Activated naive CD8-positive, alpha-beta T cell (primary cell): ENCODE results near the gene DCTN2.
A peak's percentile ranks its signal among the peaks of the same experiment; 100 is the strongest.

Experiments used
- H3K27ac Mint-ChIP-seq: one replicate; pipeline ENCODE4 v1.8.0; 2021; ENCODE audit warnings: mixed read lengths
- H3K27me3 Mint-ChIP-seq: one replicate; pipeline ENCODE4 v1.8.0; 2021; ENCODE audit warnings: mixed read lengths
- H3K36me3 Mint-ChIP-seq: one replicate; pipeline ENCODE4 v1.8.0; 2021; ENCODE audit warnings: mixed read lengths
- H3K4me1 Mint-ChIP-seq: one replicate; pipeline ENCODE4 v1.8.0; 2021; ENCODE audit warnings: low read depth, mixed read lengths
- H3K4me3 Mint-ChIP-seq: one replicate; pipeline ENCODE4 v1.8.0; 2021; ENCODE audit warnings: mild to moderate bottlenecking, mixed read lengths
- H3K9me3 Mint-ChIP-seq: one replicate; pipeline ENCODE4 v1.8.0; 2021; ENCODE audit warnings: low read depth, mixed read lengths

The DCTN2 gene

GRCh38 chr12:57548013-57548315 lies 972 bp upstream of the DCTN2 start:
- H3K27ac Mint-ChIP-seq = no peak overlapping the region
- H3K4me1 Mint-ChIP-seq = peaks cover 44% of the 10 kb centered on the region
- peaks cover 2% of the 10 kb centered on the region for H3K36me3 Mint-ChIP-seq
- peak overlapping the region; percentile 98 for H3K4me3 Mint-ChIP-seq
- no peaks in the 10 kb centered on the region for H3K27me3 Mint-ChIP-seq
- H3K9me3 Mint-ChIP-seq = no peaks in the 10 kb centered on the region

- Mint-ChIP-seq H3K27ac (peak overlapping the region; percentile 97), H3K36me3 (peaks cover 2% of the 10 kb centered on the region), H3K4me1 (peaks cover 44% of the 10 kb centered on the region), H3K4me3 (peak overlapping the region; percentile 98), H3K9me3 (no peaks in the 10 kb centered on the region), H3K27me3 (no peaks in the 10 kb centered on the region)
These were observed 458 bp upstream of the DCTN2 start for GRCh38 chr12:57547288-57548012.

- H3K4me3 Mint-ChIP-seq = peak overlapping the region; percentile 98
- no peaks in the 10 kb centered on the region for H3K9me3 Mint-ChIP-seq
- no peaks in the 10 kb centered on the region for H3K27me3 Mint-ChIP-seq
- peak overlapping the region; percentile 97 for H3K27ac Mint-ChIP-seq
- peaks cover 2% of the 10 kb centered on the region for H3K36me3 Mint-ChIP-seq
- H3K4me1 Mint-ChIP-seq = peaks cover 43% of the 10 kb centered on the region
These were observed 1.1 kb downstream of the DCTN2 start for GRCh38 chr12:57545809-57546437.

- peaks cover 4% of the 10 kb centered on the region for H3K36me3 Mint-ChIP-seq
- peak overlapping the region; percentile 22 for H3K27ac Mint-ChIP-seq
- H3K4me3 Mint-ChIP-seq = no peak overlapping the region
- peaks cover 33% of the 10 kb centered on the region for H3K4me1 Mint-ChIP-seq
- no peaks in the 10 kb centered on the region for H3K9me3 Mint-ChIP-seq
- H3K27me3 Mint-ChIP-seq = no peaks in the 10 kb centered on the region
These were observed 3.4 kb downstream of the DCTN2 start for GRCh38 chr12:57543581-57543980.

- H3K36me3 Mint-ChIP-seq = peaks cover 6% of the 10 kb centered on the region
- H3K9me3 Mint-ChIP-seq = no peaks in the 10 kb centered on the region
- H3K4me1 Mint-ChIP-seq = peaks cover 25% of the 10 kb centered on the region
- H3K4me3 Mint-ChIP-seq = no peak overlapping the region
- no peak overlapping the region for H3K27ac Mint-ChIP-seq
- no peaks in the 10 kb centered on the region for H3K27me3 Mint-ChIP-seq
These were observed 5.3 kb downstream of the DCTN2 start for GRCh38 chr12:57541717-57542116.

GRCh38 chr12:57541001-57541400 lies 6.0 kb downstream of the DCTN2 start:
- Mint-ChIP-seq H3K4me3 (no peak overlapping the region), H3K36me3 (peaks cover 6% of the 10 kb centered on the region), H3K27me3 (no peaks in the 10 kb centered on the region), H3K4me1 (peaks cover 21% of the 10 kb centered on the region), H3K9me3 (no peaks in the 10 kb centered on the region), H3K27ac (no peak overlapping the region)

GRCh38 chr12:57539134-57539768 lies 7.7 kb downstream of the DCTN2 start:
- no peaks in the 10 kb centered on the region for H3K9me3 Mint-ChIP-seq
- H3K36me3 Mint-ChIP-seq = peaks cover 5% of the 10 kb centered on the region
- peaks cover 9% of the 10 kb centered on the region for H3K4me1 Mint-ChIP-seq
- H3K27me3 Mint-ChIP-seq = no peaks in the 10 kb centered on the region
- no peak overlapping the region for H3K4me3 Mint-ChIP-seq
- H3K27ac Mint-ChIP-seq = no peak overlapping the region

- no peaks in the 10 kb centered on the region for H3K27me3 Mint-ChIP-seq
- H3K36me3 Mint-ChIP-seq = peaks cover 5% of the 10 kb centered on the region
- no peak overlapping the region for H3K27ac Mint-ChIP-seq
- no peaks in the 10 kb centered on the region for H3K4me1 Mint-ChIP-seq
- no peak overlapping the region for H3K4me3 Mint-ChIP-seq
- no peaks in the 10 kb centered on the region for H3K9me3 Mint-ChIP-seq
These were observed 10.4 kb downstream of the DCTN2 start for GRCh38 chr12:57536597-57536942.

GRCh38 chr12:57535764-57536596 lies 11.0 kb downstream of the DCTN2 start:
- H3K4me1 Mint-ChIP-seq = no peaks in the 10 kb centered on the region
- peak overlapping the region; percentile 29 for H3K27ac Mint-ChIP-seq
- H3K9me3 Mint-ChIP-seq = no peaks in the 10 kb centered on the region
- H3K4me3 Mint-ChIP-seq = no peak overlapping the region
- H3K27me3 Mint-ChIP-seq = no peaks in the 10 kb centered on the region
- H3K36me3 Mint-ChIP-seq = peaks cover 5% of the 10 kb centered on the region

- Mint-ChIP-seq H3K27me3 (no peaks in the 10 kb centered on the region), H3K9me3 (no peaks in the 10 kb centered on the region), H3K4me1 (no peaks in the 10 kb centered on the region), H3K36me3 (peaks cover 5% of the 10 kb centered on the region), H3K4me3 (no peak overlapping the region), H3K27ac (no peak overlapping the region)
These were observed 11.9 kb downstream of the DCTN2 start for GRCh38 chr12:57534991-57535543.

- H3K27ac Mint-ChIP-seq = no peak overlapping the region
- H3K9me3 Mint-ChIP-seq = no peaks in the 10 kb centered on the region
- H3K27me3 Mint-ChIP-seq = no peaks in the 10 kb centered on the region
- H3K4me3 Mint-ChIP-seq = no peak overlapping the region
- peaks cover 5% of the 10 kb centered on the region for H3K36me3 Mint-ChIP-seq
- H3K4me1 Mint-ChIP-seq = no peaks in the 10 kb centered on the region
These were observed 12.7 kb downstream of the DCTN2 start for GRCh38 chr12:57534250-57534649.

GRCh38 chr12:57533108-57533507 lies 13.9 kb downstream of the DCTN2 start:
- Mint-ChIP-seq H3K36me3 (peaks cover 2% of the 10 kb centered on the region), H3K27me3 (no peaks in the 10 kb centered on the region)

GRCh38 chr12:57531836-57532235 lies 15.2 kb downstream of the DCTN2 start:
- no peaks in the 10 kb centered on the region for H3K27me3 Mint-ChIP-seq
- peaks cover 1% of the 10 kb centered on the region for H3K4me1 Mint-ChIP-seq
- no peak overlapping the region for H3K4me3 Mint-ChIP-seq
- H3K27ac Mint-ChIP-seq = no peak overlapping the region
- no peaks in the 10 kb centered on the region for H3K9me3 Mint-ChIP-seq
- no peaks in the 10 kb centered on the region for H3K36me3 Mint-ChIP-seq

More at GRCh38 chr12:57533108-57533507, 13.9 kb downstream of the DCTN2 start:
- no peak overlapping the region for H3K4me3 Mint-ChIP-seq
- H3K9me3 Mint-ChIP-seq = no peaks in the 10 kb centered on the region
- no peak overlapping the region for H3K27ac Mint-ChIP-seq
- no peaks in the 10 kb centered on the region for H3K4me1 Mint-ChIP-seq

GRCh38 chr12:57530396-57531142 lies 16.4 kb downstream of the DCTN2 start:
- Mint-ChIP-seq H3K4me3 (no peak overlapping the region), H3K27me3 (no peaks in the 10 kb centered on the region), H3K27ac (peak overlapping the region; percentile 16), H3K36me3 (no peaks in the 10 kb centered on the region), H3K4me1 (peaks cover 1% of the 10 kb centered on the region), H3K9me3 (no peaks in the 10 kb centered on the region)
